ENCODE data around the gene CXCL6.

DNA sequence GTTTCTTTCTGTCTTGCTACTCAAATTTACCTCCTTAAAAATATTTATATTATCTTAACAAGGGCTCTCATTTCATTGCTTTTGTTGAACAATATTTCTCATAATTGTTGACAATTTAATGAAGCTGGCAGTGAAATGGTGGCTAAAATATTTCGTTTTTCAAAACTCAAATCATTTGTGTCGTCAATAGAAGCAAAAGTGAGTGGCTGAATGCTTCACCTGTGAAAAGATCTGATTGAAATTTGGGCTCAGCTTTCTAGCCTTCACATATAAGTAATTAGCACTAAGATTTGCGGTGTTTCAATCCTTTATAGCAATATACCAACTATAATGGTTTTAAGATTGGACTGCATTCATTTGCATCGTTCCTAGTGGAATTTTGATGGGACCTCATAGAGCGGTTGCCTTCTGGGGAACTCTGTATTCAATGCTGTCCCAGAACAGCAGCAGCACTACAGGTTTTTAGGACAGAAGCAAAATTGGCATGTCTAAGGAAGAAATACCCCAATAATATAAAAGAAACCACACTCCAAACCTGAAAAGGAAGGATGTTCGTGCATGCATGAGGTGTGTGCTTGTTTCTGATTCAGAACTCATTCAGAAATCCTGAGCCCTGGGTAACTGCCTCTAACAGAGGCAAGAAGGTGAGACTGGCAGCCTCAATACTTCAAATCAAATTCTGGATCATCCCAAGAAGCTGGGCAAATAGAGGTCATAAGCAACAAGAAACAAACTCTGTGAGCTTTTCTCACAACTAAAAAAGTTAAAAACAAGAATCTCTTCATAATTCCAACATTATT, 35.2 kb downstream of the CXCL6 start:
- TF ChIP-seq, protein P1, sequence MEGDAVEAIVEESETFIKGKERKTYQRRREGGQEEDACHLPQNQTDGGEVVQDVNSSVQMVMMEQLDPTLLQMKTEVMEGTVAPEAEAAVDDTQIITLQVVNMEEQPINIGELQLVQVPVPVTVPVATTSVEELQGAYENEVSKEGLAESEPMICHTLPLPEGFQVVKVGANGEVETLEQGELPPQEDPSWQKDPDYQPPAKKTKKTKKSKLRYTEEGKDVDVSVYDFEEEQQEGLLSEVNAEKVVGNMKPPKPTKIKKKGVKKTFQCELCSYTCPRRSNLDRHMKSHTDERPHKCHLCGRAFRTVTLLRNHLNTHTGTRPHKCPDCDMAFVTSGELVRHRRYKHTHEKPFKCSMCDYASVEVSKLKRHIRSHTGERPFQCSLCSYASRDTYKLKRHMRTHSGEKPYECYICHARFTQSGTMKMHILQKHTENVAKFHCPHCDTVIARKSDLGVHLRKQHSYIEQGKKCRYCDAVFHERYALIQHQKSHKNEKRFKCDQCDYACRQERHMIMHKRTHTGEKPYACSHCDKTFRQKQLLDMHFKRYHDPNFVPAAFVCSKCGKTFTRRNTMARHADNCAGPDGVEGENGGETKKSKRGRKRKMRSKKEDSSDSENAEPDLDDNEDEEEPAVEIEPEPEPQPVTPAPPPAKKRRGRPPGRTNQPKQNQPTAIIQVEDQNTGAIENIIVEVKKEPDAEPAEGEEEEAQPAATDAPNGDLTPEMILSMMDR (IDR thresholded peaks at IDR 0.05): no peak
- no peak for TF ChIP-seq POLR2AphosphoS5 (IDR thresholded peaks at IDR 0.05)

Measured in breast epithelium (tissue), 3 donors.